ENCODE measurements around the gene POLN.

Gene POLN

GRCh38 chr4:2069986-2070385, 171.9 kb downstream of the POLN start:
- Histone ChIP-seq H3K9ac (ENCODE audit: low read depth, low read length, poor library complexity, severe bottlenecking) (no peak overlapping the region), H3K4me1 (ENCODE audit: insufficient read depth, low read length, poor library complexity, severe bottlenecking) (no peaks in the 10 kb centered on the region), H3K9me3 (ENCODE audit: insufficient read depth, low read depth, low read length) (no peaks in the 10 kb centered on the region), H3K27me3 (ENCODE audit: insufficient read depth, low read length, poor library complexity, severe bottlenecking) (no peaks in the 10 kb centered on the region), H3K36me3 (ENCODE audit: insufficient read depth, low read length) (no peaks in the 10 kb centered on the region), H3K9me2 (replicated peaks; ENCODE audit: low read depth, low read length) (no peaks in the 10 kb centered on the region), H4K20me1 (ENCODE audit: insufficient read depth, low read length, poor library complexity, severe bottlenecking) (no peaks in the 10 kb centered on the region), H3K4me3 (ENCODE audit: low read length, poor library complexity, severe bottlenecking) (no peak overlapping the region), H3F3A (ENCODE audit: low read depth) (no peaks in the 10 kb centered on the region), H3K4me2 (ENCODE audit: low read depth, low read length, poor library complexity, severe bottlenecking) (no peak overlapping the region), H3K79me2 (ENCODE audit: insufficient read depth, low read length) (no peaks in the 10 kb centered on the region), H2AFZ (ENCODE audit: low read length) (no peak overlapping the region)
- TF ChIP-seq EZH2phosphoT487 (IDR thresholded peaks at IDR 0.05; ENCODE audit: borderline replicate concordance), result no peak
- TF ChIP-seq CTCF (conservative IDR thresholded peaks at IDR 0.05; ENCODE audit: low read length), result no peak

- Histone ChIP-seq H3K9me3 (ENCODE audit: insufficient read depth, low read depth, low read length) (no peaks in the 10 kb centered on the region), H3K27me3 (ENCODE audit: insufficient read depth, low read length, poor library complexity, severe bottlenecking) (no peaks in the 10 kb centered on the region), H3F3A (ENCODE audit: low read depth) (no peaks in the 10 kb centered on the region), H3K79me2 (ENCODE audit: insufficient read depth, low read length) (no peaks in the 10 kb centered on the region), H3K4me2 (ENCODE audit: low read depth, low read length, poor library complexity, severe bottlenecking) (no peak overlapping the region), H3K36me3 (ENCODE audit: insufficient read depth, low read length) (no peaks in the 10 kb centered on the region), H2AFZ (ENCODE audit: low read length) (no peak overlapping the region), H4K20me1 (ENCODE audit: insufficient read depth, low read length, poor library complexity, severe bottlenecking) (no peaks in the 10 kb centered on the region), H3K4me1 (ENCODE audit: insufficient read depth, low read length, poor library complexity, severe bottlenecking) (no peaks in the 10 kb centered on the region), H3K4me3 (ENCODE audit: low read length, poor library complexity, severe bottlenecking) (no peak overlapping the region), H3K9me2 (replicated peaks; ENCODE audit: low read depth, low read length) (no peaks in the 10 kb centered on the region), H3K9ac (ENCODE audit: low read depth, low read length, poor library complexity, severe bottlenecking) (no peak overlapping the region)
- no peak for TF ChIP-seq EZH2phosphoT487 (IDR thresholded peaks at IDR 0.05; ENCODE audit: borderline replicate concordance)
- TF ChIP-seq CTCF (conservative IDR thresholded peaks at IDR 0.05; ENCODE audit: low read length), result no peak
Observed at GRCh38 chr4:2069161-2069971, 172.6 kb downstream of the POLN start.

GRCh38 chr4:2068566-2068965, 173.4 kb downstream of the POLN start:
- no peak overlapping the region for H3K9ac ChIP-seq (ENCODE audit: low read depth, low read length, poor library complexity, severe bottlenecking)
- no peaks in the 10 kb centered on the region for H3K36me3 ChIP-seq (ENCODE audit: insufficient read depth, low read length)
- H3K4me3 ChIP-seq (ENCODE audit: low read length, poor library complexity, severe bottlenecking), result no peak overlapping the region
- TF ChIP-seq CTCF (conservative IDR thresholded peaks at IDR 0.05; ENCODE audit: low read length) (no peak), EZH2phosphoT487 (IDR thresholded peaks at IDR 0.05; ENCODE audit: borderline replicate concordance) (no peak)
- H4K20me1 ChIP-seq (ENCODE audit: insufficient read depth, low read length, poor library complexity, severe bottlenecking), result no peaks in the 10 kb centered on the region
- H3K27me3 ChIP-seq (ENCODE audit: insufficient read depth, low read length, poor library complexity, severe bottlenecking), result no peaks in the 10 kb centered on the region
- no peaks in the 10 kb centered on the region for H3K9me2 ChIP-seq (replicated peaks; ENCODE audit: low read depth, low read length)
- H3F3A ChIP-seq (ENCODE audit: low read depth), result no peaks in the 10 kb centered on the region
- no peak overlapping the region for H2AFZ ChIP-seq (ENCODE audit: low read length)
- no peak overlapping the region for H3K4me2 ChIP-seq (ENCODE audit: low read depth, low read length, poor library complexity, severe bottlenecking)
- H3K9me3 ChIP-seq (ENCODE audit: insufficient read depth, low read depth, low read length), result no peaks in the 10 kb centered on the region
- no peaks in the 10 kb centered on the region for H3K79me2 ChIP-seq (ENCODE audit: insufficient read depth, low read length)
- H3K4me1 ChIP-seq (ENCODE audit: insufficient read depth, low read length, poor library complexity, severe bottlenecking), result no peaks in the 10 kb centered on the region

Measured in Loucy (cell line).